ENCODE measurements around the gene TOR1A.
"Not testable (repeated sequence)": the region's sequence is repeated elsewhere in the genome, so short reads cannot be mapped to it uniquely, and the experiment has no call there.

TOR1A gene

GRCh38 chr9:129781131-129781530 lies 42.8 kb downstream of the TOR1A start:
- DNase-seq (ENCODE audit: low read depth) = no peak

GRCh38 chr9:129779560-129780190 lies 44.3 kb downstream of the TOR1A start:
- no peak for DNase-seq (ENCODE audit: low read depth)

GRCh38 chr9:129778469-129778868 lies 45.5 kb downstream of the TOR1A start:
- DNase-seq (ENCODE audit: low read depth) = no peak

- no peak for DNase-seq (ENCODE audit: low read depth)
Measured at GRCh38 chr9:129777769-129778130, 46.2 kb downstream of the TOR1A start.

DNA sequence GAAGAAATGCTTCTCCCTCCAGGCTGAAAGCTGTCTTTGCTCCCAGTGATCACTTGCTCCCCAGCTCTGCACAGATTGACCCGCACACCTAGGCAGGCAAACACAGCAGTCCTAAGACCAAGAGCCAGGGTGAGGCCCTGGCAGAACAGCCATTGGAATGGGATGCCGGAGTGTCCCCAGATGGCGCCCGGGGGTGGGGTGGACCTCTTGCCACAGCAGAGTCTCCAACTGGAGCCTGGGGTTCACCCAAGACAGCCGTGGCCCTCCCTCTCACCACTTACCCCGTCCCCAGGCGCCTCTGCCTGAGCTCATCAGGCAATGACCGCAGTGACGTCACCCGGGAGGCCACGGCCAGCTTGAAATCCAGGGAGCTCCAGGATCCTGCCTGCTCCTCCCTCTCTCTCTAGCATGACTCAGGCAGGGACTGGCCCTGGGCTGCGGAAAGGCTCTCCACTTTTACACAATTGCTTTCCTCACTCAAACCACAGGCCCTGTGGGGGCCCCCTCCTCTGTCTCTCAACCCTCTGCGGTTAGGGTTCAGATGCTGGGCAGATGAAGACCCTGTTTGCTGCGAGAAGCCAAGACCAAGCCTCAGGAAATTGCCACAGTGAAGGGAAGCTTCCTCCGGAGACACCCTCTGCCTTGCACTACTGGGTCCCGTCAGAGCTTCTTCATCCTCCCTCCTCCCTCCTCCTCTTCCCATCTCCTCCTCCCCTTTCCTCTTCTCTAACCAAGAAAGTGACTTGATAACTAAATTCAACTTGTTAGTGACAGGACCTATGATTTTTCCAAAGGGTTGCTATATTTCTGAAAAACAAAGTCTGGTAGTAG lies 46.8 kb downstream of the TOR1A start:
- peak; percentile 99 for DNase-seq (ENCODE audit: low read depth)

- DNase-seq (ENCODE audit: low read depth) = peak; percentile 71
Measured at GRCh38 chr9:129776566-129776937, 47.4 kb downstream of the TOR1A start.

- DNase-seq (ENCODE audit: low read depth) = not testable (repeated sequence)
Measured at GRCh38 chr9:129776096-129776495, 47.8 kb downstream of the TOR1A start.

- DNase-seq (ENCODE audit: low read depth) = no peak
Measured at GRCh38 chr9:129775448-129775798, 48.5 kb downstream of the TOR1A start.

- DNase-seq (ENCODE audit: low read depth) = no peak
Measured at GRCh38 chr9:129774791-129775447, 49.0 kb downstream of the TOR1A start.

DNA sequence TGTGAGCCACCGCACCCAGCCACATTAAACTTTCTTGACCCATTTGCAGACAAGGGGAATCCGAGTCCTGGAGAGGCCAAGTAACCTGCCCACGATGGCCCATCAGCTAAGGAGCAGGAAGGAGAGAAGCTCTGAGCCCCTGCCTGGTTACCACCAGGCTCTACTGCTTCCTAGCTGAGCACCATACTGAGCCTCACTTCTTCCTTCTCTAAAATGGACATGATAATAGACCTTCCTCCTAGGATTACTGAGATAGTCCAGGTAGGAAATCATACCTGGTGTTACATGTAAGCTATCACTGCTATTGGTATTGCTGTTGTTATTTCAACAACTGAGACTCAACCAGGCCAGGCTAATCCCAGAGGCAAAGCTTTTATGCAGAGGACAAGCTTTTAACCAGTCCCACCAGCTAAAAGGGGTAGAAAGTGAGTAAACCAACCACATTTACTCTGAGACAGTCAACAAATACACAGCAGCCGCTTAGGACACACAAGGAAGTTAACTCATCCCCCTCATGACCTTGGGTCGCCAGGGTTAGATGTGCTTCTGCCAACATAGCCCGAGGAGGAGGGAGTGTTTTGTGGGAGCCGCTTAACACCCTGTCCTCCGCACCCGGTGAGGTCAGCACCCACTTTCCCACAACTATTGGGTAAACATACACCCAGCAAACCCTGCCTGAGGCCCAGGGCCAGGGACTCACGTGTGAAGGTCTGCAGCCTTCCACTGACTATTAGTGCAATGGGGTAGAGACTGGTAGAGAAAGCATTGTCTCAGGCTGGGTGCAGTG lies 50.5 kb downstream of the TOR1A start:
- DNase-seq (ENCODE audit: low read depth) = peak; percentile 77

DNA sequence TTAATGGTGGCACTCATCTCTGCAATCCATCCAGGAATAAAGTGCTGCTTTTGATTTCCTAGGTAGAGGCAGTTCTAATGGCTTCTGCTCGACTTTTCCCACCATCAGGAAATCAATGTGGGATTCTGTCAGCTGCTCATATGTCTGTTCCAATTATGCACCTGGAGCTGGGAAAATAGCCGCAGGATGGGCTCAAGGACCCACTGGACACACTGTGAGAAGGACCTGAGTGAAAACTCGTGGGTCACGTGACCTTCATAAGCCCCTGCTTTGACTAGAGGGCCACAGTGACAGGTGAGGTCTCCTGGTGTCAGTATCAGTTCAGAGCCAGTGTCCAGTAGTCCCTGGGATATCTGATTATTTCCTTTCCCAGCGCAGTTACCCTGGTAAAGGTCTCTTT lies 53.2 kb downstream of the TOR1A start:
- no peak for DNase-seq (ENCODE audit: low read depth)

DNA sequence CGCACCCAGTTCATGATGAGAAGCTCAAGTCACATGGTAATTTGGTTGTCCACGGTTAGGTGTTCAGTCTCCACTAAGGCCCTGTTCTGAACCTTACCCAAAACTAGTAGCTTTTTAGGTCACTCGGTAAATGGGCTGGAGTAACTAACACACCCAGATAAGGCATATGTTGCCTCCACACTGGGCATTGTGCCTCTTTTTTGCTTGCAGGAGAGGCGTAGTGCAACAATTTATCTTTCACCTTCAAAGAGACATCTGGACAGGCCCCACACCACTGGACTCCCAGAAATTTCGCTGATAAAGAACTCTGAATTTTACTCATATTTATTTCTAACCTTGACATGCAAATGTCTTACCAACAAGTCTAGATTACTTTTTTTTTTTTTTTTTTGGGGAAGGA lies 54.3 kb downstream of the TOR1A start:
- no peak for DNase-seq (ENCODE audit: low read depth)

- DNase-seq (ENCODE audit: low read depth) = no peak
Measured at GRCh38 chr9:129768486-129768885, 55.5 kb downstream of the TOR1A start.

DNA sequence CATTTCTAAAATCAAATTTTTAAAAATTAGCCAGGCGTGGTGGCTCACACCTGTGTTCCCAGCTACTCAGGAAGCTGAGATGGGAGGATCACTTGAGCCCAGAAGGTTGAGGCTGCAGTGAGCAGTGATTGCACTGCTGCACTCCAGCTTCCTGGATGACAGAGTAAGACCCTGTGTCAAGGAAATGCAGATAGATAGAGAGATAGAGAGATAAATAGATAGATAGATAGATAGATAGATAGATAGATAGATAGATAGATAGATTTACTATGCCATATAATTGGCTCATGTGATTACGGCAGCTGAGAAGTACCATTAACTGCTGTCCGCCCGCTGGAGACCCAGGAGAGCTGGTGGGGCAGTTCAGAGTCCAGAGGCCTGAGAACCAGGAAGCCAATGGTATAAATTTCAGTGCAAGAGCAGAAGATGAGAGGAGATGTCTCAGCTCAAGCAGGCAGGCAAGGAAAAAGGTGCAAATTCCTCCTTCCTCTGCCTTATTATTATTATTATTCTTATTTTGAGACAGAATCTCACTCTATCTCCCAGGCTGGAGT lies 58.1 kb downstream of the TOR1A start:
- DNase-seq (ENCODE audit: low read depth) = no peak

- peak; percentile 87 for DNase-seq (ENCODE audit: low read depth)
Measured at GRCh38 chr9:129762985-129763926, 60.7 kb downstream of the TOR1A start.
